DND-41 (cell line): ENCODE measurements around the gene IGSF6.

ENCODE experiments used
- EZH2 ChIP-seq: IDR thresholded peaks from 3 replicates; pipeline ENCODE4 v1.6.1; 2012; ENCODE audit warnings: borderline replicate concordance, low read depth, mild to moderate bottlenecking, moderate library complexity, low read length, inconsistent platforms; ENCODE audit not compliant: severe bottlenecking
- TF ChIP-seq, protein P1 (sequence below): IDR thresholded peaks from 2 replicates; pipeline ENCODE4 v1.5.1; 2012; ENCODE audit warnings: borderline replicate concordance, low read length, moderate library complexity, mild to moderate bottlenecking; ENCODE audit not compliant: poor library complexity, severe bottlenecking; ENCODE audit errors: extremely low read depth

GRCh38 chr16:21641916-21642315 lies 10.5 kb downstream of the IGSF6 start:
- TF ChIP-seq EZH2 = no peak
- TF ChIP-seq, protein P1, sequence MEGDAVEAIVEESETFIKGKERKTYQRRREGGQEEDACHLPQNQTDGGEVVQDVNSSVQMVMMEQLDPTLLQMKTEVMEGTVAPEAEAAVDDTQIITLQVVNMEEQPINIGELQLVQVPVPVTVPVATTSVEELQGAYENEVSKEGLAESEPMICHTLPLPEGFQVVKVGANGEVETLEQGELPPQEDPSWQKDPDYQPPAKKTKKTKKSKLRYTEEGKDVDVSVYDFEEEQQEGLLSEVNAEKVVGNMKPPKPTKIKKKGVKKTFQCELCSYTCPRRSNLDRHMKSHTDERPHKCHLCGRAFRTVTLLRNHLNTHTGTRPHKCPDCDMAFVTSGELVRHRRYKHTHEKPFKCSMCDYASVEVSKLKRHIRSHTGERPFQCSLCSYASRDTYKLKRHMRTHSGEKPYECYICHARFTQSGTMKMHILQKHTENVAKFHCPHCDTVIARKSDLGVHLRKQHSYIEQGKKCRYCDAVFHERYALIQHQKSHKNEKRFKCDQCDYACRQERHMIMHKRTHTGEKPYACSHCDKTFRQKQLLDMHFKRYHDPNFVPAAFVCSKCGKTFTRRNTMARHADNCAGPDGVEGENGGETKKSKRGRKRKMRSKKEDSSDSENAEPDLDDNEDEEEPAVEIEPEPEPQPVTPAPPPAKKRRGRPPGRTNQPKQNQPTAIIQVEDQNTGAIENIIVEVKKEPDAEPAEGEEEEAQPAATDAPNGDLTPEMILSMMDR = no peak
